GM12878 (cell line): ENCODE results near the gene MYOM1. TPM values are rescaled to one million over a fixed set of nuclear protein-coding genes. Genes with fewer than 3 reads are reported as not detected.

Experiments
- ATAC-seq: fragments of 200-7000 bp; cut with Tn5 transposase; 3 replicates; pipeline ENCODE4 v1.9.1; 2020; ENCODE audit warnings: mild to moderate bottlenecking, moderate library complexity
- BruUV-seq: library from RNA; stranded (reverse); fragments of 400-500 nt; replicated peaks from 2 replicates; lab custom pipeline; 2021; lab: Mats Ljungman, UMichigan
- CTCF ChIA-PET: fragments of 300-600 bp; sonication (Branson Sonifier 250); formaldehyde crosslinking; extraction: SDS; loops from one replicate; lab custom pipeline; 2021; ENCODE audit warnings: inconsistent platforms; lab: Yijun Ruan, JAX
- POLR2A ChIA-PET: fragments of 350-600 bp; formaldehyde crosslinking; extraction: SDS; loops from one replicate; lab custom pipeline; 2021; ENCODE audit warnings: inconsistent platforms; lab: Charles Lee
- RAD21 ChIA-PET: fragments of 300-600 bp; sonication (Branson Sonifier 250); formaldehyde crosslinking; loops from one replicate; lab custom pipeline; 2023; ENCODE audit warnings: antibody characterized with exemption; ENCODE audit not compliant: unreplicated experiment; lab: Charles Lee
- SMC1A ChIA-PET: fragments of 300-600 bp; sonication (Branson Sonifier 250); formaldehyde crosslinking; loops from one replicate; lab custom pipeline; 2023; ENCODE audit not compliant: unreplicated experiment, uncharacterized antibody; lab: Charles Lee
- DNase-seq: peaks from one replicate; pipeline ENCODE4 v3.0.0-alpha.2; 2011; ENCODE audit warnings: low read depth, low spot score
- FAIRE-seq: peaks from 3 replicates; lab custom pipeline; 2011; peaks lifted over from hg19 to GRCh38; lab: Jason Lieb, UNC
- H2AFZ ChIP-seq: 2 replicates; pipeline ENCODE4 v1.6.0; 2011; ENCODE audit warnings: low read depth, low read length, control low read depth; ENCODE audit not compliant: control insufficient read depth
- H3K27ac ChIP-seq: 2 replicates; pipeline ENCODE4 v1.5.1; 2011; ENCODE audit warnings: control low read depth; ENCODE audit not compliant: control insufficient read depth, insufficient read depth
- H3K27me3 ChIP-seq, 2 experiments: replicated peaks in 1 of 2; 2 replicates each; pipeline versions ENCODE4 v1.6.0 to v1.6.1; 2011; ENCODE audit warnings: low read length in 1 of 2; ENCODE audit not compliant: control insufficient read depth in 2 of 2, insufficient read depth in 2 of 2
- H3K36me3 ChIP-seq, 2 experiments: 2 replicates each; pipeline ENCODE4 v1.5.1; 2011; ENCODE audit warnings: low read length in 1 of 2; ENCODE audit not compliant: control insufficient read depth in 2 of 2, insufficient read depth in 2 of 2
- H3K4me1 ChIP-seq: 2 replicates; pipeline ENCODE4 v1.6.1; 2011; ENCODE audit warnings: mild to moderate bottlenecking, low read length, moderate library complexity, mixed read lengths; ENCODE audit not compliant: control insufficient read depth, insufficient read depth
- H3K4me2 ChIP-seq: 2 replicates; pipeline ENCODE4 v1.6.0; 2011; ENCODE audit warnings: control low read depth; ENCODE audit not compliant: control insufficient read depth, insufficient read depth
- H3K4me3 ChIP-seq: fragments of 200-600 bp; sonication (generic); 2 replicates; pipeline ENCODE4 v1.5.1; 2016
- H3K79me2 ChIP-seq: 2 replicates; pipeline ENCODE4 v1.6.0; 2011; ENCODE audit warnings: low read length; ENCODE audit not compliant: control insufficient read depth, insufficient read depth
- H3K9ac ChIP-seq: 2 replicates; pipeline ENCODE4 v1.8.0; 2011; ENCODE audit warnings: low read length, control low read depth, mixed read lengths; ENCODE audit not compliant: control insufficient read depth, insufficient read depth
- H3K9me3 ChIP-seq: replicated peaks from 3 replicates; pipeline ENCODE4 v1.5.1; 2011; ENCODE audit warnings: mild to moderate bottlenecking, low read length; ENCODE audit not compliant: control insufficient read depth, insufficient read depth
- H4K20me1 ChIP-seq: 2 replicates; pipeline ENCODE4 v1.6.0; 2011; ENCODE audit not compliant: control insufficient read depth, insufficient read depth
- CHD2 ChIP-seq: IDR thresholded peaks from 2 replicates; pipeline ENCODE4 v1.6.1; 2011; ENCODE audit warnings: low read depth, low read length, improper control_type of control experiment, borderline replicate concordance
- DPF2 ChIP-seq: fragments of 450-650 bp; IDR thresholded peaks from 2 replicates; pipeline ENCODE4 v1.6.1; 2017; ENCODE audit warnings: mild to moderate bottlenecking
- FOS ChIP-seq: IDR thresholded peaks from 3 replicates; pipeline ENCODE4 v1.6.1; 2011; ENCODE audit warnings: borderline replicate concordance; ENCODE audit not compliant: insufficient read length; ENCODE audit errors: extremely low read depth
- FOXK2 ChIP-seq: fragments of 450-650 bp; IDR thresholded peaks from 2 replicates; pipeline ENCODE4 v1.6.1; 2017; ENCODE audit warnings: mild to moderate bottlenecking, moderate library complexity
- HSF1 ChIP-seq: fragments of 150-350 bp; IDR thresholded peaks from 2 replicates; pipeline ENCODE4 v1.6.1; 2014; ENCODE audit warnings: mild to moderate bottlenecking, low read depth, low read length
- IKZF1 ChIP-seq: fragments of 450-650 bp; conservative IDR thresholded peaks from 2 replicates; pipeline ENCODE4 v1.6.1; 2017; ENCODE audit warnings: antibody characterized with exemption, mild to moderate bottlenecking
- JUNB ChIP-seq: IDR thresholded peaks from 2 replicates; pipeline ENCODE4 v1.6.1; 2016; ENCODE audit warnings: antibody characterized with exemption, mild to moderate bottlenecking
- NKRF ChIP-seq: fragments of 450-650 bp; conservative IDR thresholded peaks from 2 replicates; pipeline ENCODE4 v1.6.1; 2017; ENCODE audit warnings: mild to moderate bottlenecking, moderate library complexity
- PKNOX1 ChIP-seq: fragments of 450-650 bp; IDR thresholded peaks from 2 replicates; pipeline ENCODE4 v1.6.1; 2016; ENCODE audit warnings: mild to moderate bottlenecking
- RCOR1 ChIP-seq: conservative IDR thresholded peaks from 2 replicates; pipeline ENCODE4 v1.6.1; 2012; ENCODE audit warnings: low read depth, low read length, improper control_type of control experiment
- RELA ChIP-seq: fragments of 450-650 bp; IDR thresholded peaks from 2 replicates; pipeline ENCODE4 v1.8.0; 2014; ENCODE audit warnings: borderline replicate concordance; ENCODE audit not compliant: partially characterized antibody
- SIX5 ChIP-seq: IDR thresholded peaks from 2 replicates; pipeline ENCODE4 v1.6.1; 2011; ENCODE audit warnings: mild to moderate bottlenecking, low read depth, low read length, moderate library complexity; ENCODE audit not compliant: severe bottlenecking
- SMARCA5 ChIP-seq: fragments of 450-650 bp; IDR thresholded peaks from 2 replicates; pipeline ENCODE4 v1.6.1; 2017; ENCODE audit warnings: mild to moderate bottlenecking
- SUZ12 ChIP-seq: fragments of 200-600 bp; sonication (generic); IDR thresholded peaks from one replicate; pipeline ENCODE4 v1.6.1; 2018; ENCODE audit warnings: antibody characterized with exemption, mild to moderate bottlenecking; ENCODE audit not compliant: unreplicated experiment
- TAF1 ChIP-seq: IDR thresholded peaks from 2 replicates; pipeline ENCODE4 v1.6.1; 2011; ENCODE audit warnings: mild to moderate bottlenecking, low read depth, low read length, borderline replicate concordance
- TBL1XR1 ChIP-seq: IDR thresholded peaks from 2 replicates; pipeline ENCODE4 v1.6.1; 2012; ENCODE audit warnings: low read depth, low read length, improper control_type of control experiment
- TCF7 ChIP-seq: IDR thresholded peaks from 2 replicates; pipeline ENCODE4 v1.6.1; 2014; ENCODE audit warnings: antibody characterized with exemption, borderline replicate concordance
- USF1 ChIP-seq: IDR thresholded peaks from 2 replicates; pipeline ENCODE4 v1.6.1; 2011; ENCODE audit warnings: borderline replicate concordance, low read depth, mild to moderate bottlenecking, moderate library complexity, mixed read lengths, low read length; ENCODE audit not compliant: insufficient read depth; ENCODE audit errors: extremely low read length
- YY1 ChIP-seq: IDR thresholded peaks from 2 replicates; pipeline ENCODE4 v1.6.1; 2011; ENCODE audit warnings: low read depth, mild to moderate bottlenecking, low read length
- WGBS: methylation state at CpG from one replicate; pipeline ENCODE4 v1.1.6; 2016; ENCODE audit warnings: low lambda C conversion rate; ENCODE audit not compliant: insufficient replicate concordance, insufficient coverage; ENCODE audit errors: missing lambda C conversion rate; 5-methylcytosine and 5-hydroxymethylcytosine counted together
- in situ Hi-C: fragments of 300-500 bp; cut with MboI; formaldehyde crosslinking; loops from 9 replicates; pipeline ENCODE4 v1.14.3; 2018; ENCODE audit warnings: mixed read lengths
- intact Hi-C: fragments of 100-400 bp; cut with micrococcal nuclease; formaldehyde crosslinking; loops from one replicate; pipeline ENCODE4 v1.14.2; 2022; ENCODE audit not compliant: unreplicated experiment
- polyA plus RNA-seq, 11 experiments: library from polyadenylated mRNA; depleted of rRNA in 4 of 11; unstranded in 6 of 11; stranded (reverse) in 5 of 11; fragments of >200 nt; fragmentation: Nextera tagmentation in 4 of 11; fragmentation: Illumina TruSeq in 1 of 11; extraction: Ambion mirVana in 4 of 11; extraction: Trizol in 1 of 11; gene quantifications; 1 replicate in 1 of 11; 2 replicates in 10 of 11; pipeline versions ENCODE4 v1.2.1 to v1.2.3, GENCODE V29; 2011 to 2016; ENCODE audit warnings: inconsistent platforms in 2 of 11, missing spikeins in 2 of 11, low read depth in 1 of 11
- total RNA-seq, 4 experiments: library from RNA; depleted of rRNA in 3 of 4; stranded (reverse); fragments of >200 nt in 3 of 4; fragmentation: Illumina TruSeq in 1 of 4; extraction: Trizol in 1 of 4; gene quantifications; 2 replicates each; pipeline versions ENCODE4 v1.2.1 to v1.2.3, GENCODE V29; 2013 to 2021

The MYOM1 gene
- total and polyA plus RNA-seq, 10 of the 15 experiments (the other 5 are each of a cell fraction or from before 2014, with no cell fraction given) = 0.06 to 1.0 (median 0.57) TPM

- TF ChIP-seq PKNOX1 = no peak
- TF ChIP-seq SUZ12 = no peak
- TF ChIP-seq FOS = no peak
- TF ChIP-seq TBL1XR1 = no peak
- no peak for TF ChIP-seq HSF1
- TF ChIP-seq TCF7 = no peak
- TF ChIP-seq SMARCA5 = no peak
- TF ChIP-seq SIX5 = no peak
- TF ChIP-seq IKZF1 = no peak
- TF ChIP-seq JUNB = no peak
- TF ChIP-seq NKRF = no peak
- TF ChIP-seq TAF1 = no peak
- TF ChIP-seq CHD2 = no peak
- no peak for TF ChIP-seq DPF2
- no peak for TF ChIP-seq USF1
- TF ChIP-seq YY1 = no peak
- no peak for TF ChIP-seq RELA
- TF ChIP-seq FOXK2 = no peak
- no peak for TF ChIP-seq RCOR1
- TF ChIP-seq, all 136 proteins: peak for 0
- Histone ChIP-seq H3K79me2 (no peaks in the 10 kb centered on the region), H3K4me3 (no peak overlapping the region), H3K27me3 (no peaks in the 10 kb centered on the region), H2AFZ (no peak overlapping the region), H3K4me2 (no peak overlapping the region), H4K20me1 (no peaks in the 10 kb centered on the region), H3K9me3 (no peaks in the 10 kb centered on the region), H3K4me1 (no peaks in the 10 kb centered on the region), H3K27ac (no peak overlapping the region), H3K9ac (no peak overlapping the region), H3K36me3 (no peaks in the 10 kb centered on the region)
- intact Hi-C loops (loop anchor here (5.0 kb wide), 1 partner anchor 59 kb away; no protein-coding TSS in a partner anchor), in situ Hi-C loops (no loop called here)
- ATAC-seq = no peak
- ChIA-PET RAD21 (interaction anchor here (1.7 to 2.6 kb wide), 2 partner anchors 33 to 35 kb away, joined by 4 to 10 read pairs; partner anchors contain the start of gene MYL12A), CTCF (interaction anchor here (0.9 to 4.0 kb wide), 6 partner anchors 11 to 148 kb away, joined by 3 to 16 read pairs (median 3); no protein-coding TSS in a partner anchor), POLR2A (no interaction called here), SMC1A (interaction anchor here (1.0 to 3.9 kb wide), 6 partner anchors 9 to 64 kb away, joined by 3 to 15 read pairs (median 6); no protein-coding TSS in a partner anchor)
- WGBS = 75% methylated on average over 5 of the region's 5 CpGs
- no TSS peak for BruUV-seq
- FAIRE-seq = no peak
- no peak for DNase-seq
These were observed 8.4 kb downstream of the MYOM1 start for GRCh38 chr18:3211236-3211992.
